RWPE2 (cell line): ENCODE data around the gene NEDD8.

Experiments
- ATAC-seq: fragments of 200-7000 bp; cut with Tn5 transposase; 3 replicates; pipeline ENCODE4 v1.9.1; 2021; ENCODE audit warnings: low read depth
- DNase-seq: peaks from one replicate; pipeline ENCODE4 v3.0.0-alpha.2; 2020; ENCODE audit warnings: low spot score
- H3K27ac ChIP-seq: fragments of 450-650 bp; 2 replicates; pipeline ENCODE4 v1.5.1; 2017; ENCODE audit warnings: mild to moderate bottlenecking; ENCODE audit not compliant: poor library complexity, severe bottlenecking
- H3K27me3 ChIP-seq: fragments of 250-450 bp; sonication (Bioruptor Pico); 2 replicates; pipeline ENCODE4 v1.5.1; 2021; ENCODE audit warnings: mild to moderate bottlenecking, moderate library complexity; ENCODE audit not compliant: insufficient read depth, poor library complexity, severe bottlenecking
- H3K36me3 ChIP-seq: fragments of 250-450 bp; sonication (Bioruptor Pico); 2 replicates; pipeline ENCODE4 v1.5.1; 2020; ENCODE audit warnings: low read depth, mild to moderate bottlenecking, moderate library complexity
- H3K4me1 ChIP-seq: fragments of 250-450 bp; sonication (Bioruptor Pico); 2 replicates; pipeline ENCODE4 v1.5.1; 2021; ENCODE audit warnings: mild to moderate bottlenecking, moderate library complexity; ENCODE audit not compliant: insufficient read depth, poor library complexity, severe bottlenecking
- H3K4me3 ChIP-seq: fragments of 250-450 bp; sonication (Bioruptor Pico); 2 replicates; pipeline ENCODE4 v1.5.1; 2021; ENCODE audit warnings: mild to moderate bottlenecking, moderate library complexity; ENCODE audit not compliant: severe bottlenecking
- H3K9me3 ChIP-seq: fragments of 250-450 bp; sonication (Bioruptor Pico); 2 replicates; pipeline ENCODE4 v1.5.1; 2021; ENCODE audit warnings: mild to moderate bottlenecking, moderate library complexity; ENCODE audit not compliant: severe bottlenecking
- TF ChIP-seq, protein P1 (sequence below): fragments of 450-650 bp; IDR thresholded peaks from one replicate; pipeline ENCODE4 v1.5.1; 2017; ENCODE audit warnings: mild to moderate bottlenecking, moderate library complexity; ENCODE audit not compliant: poor library complexity, severe bottlenecking

Gene NEDD8

GRCh38 chr14:24266344-24267244 is 34.4 kb upstream of the NEDD8 start:
- Histone ChIP-seq H3K27me3 (no peaks in the 10 kb centered on the region), H3K36me3 (peaks cover 34% of the 10 kb centered on the region), H3K27ac (peak overlapping the region; percentile 88), H3K4me1 (peaks cover 20% of the 10 kb centered on the region), H3K9me3 (no peaks in the 10 kb centered on the region), H3K4me3 (no peak overlapping the region)
- ATAC-seq (no peak), DNase-seq (no peak)
- TF ChIP-seq, protein P1, sequence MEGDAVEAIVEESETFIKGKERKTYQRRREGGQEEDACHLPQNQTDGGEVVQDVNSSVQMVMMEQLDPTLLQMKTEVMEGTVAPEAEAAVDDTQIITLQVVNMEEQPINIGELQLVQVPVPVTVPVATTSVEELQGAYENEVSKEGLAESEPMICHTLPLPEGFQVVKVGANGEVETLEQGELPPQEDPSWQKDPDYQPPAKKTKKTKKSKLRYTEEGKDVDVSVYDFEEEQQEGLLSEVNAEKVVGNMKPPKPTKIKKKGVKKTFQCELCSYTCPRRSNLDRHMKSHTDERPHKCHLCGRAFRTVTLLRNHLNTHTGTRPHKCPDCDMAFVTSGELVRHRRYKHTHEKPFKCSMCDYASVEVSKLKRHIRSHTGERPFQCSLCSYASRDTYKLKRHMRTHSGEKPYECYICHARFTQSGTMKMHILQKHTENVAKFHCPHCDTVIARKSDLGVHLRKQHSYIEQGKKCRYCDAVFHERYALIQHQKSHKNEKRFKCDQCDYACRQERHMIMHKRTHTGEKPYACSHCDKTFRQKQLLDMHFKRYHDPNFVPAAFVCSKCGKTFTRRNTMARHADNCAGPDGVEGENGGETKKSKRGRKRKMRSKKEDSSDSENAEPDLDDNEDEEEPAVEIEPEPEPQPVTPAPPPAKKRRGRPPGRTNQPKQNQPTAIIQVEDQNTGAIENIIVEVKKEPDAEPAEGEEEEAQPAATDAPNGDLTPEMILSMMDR, result no peak

- TF ChIP-seq, protein P1, result no peak
- Histone ChIP-seq H3K27me3 (no peaks in the 10 kb centered on the region), H3K27ac (peak overlapping the region; percentile 88), H3K4me3 (no peak overlapping the region), H3K9me3 (no peaks in the 10 kb centered on the region), H3K36me3 (peaks cover 34% of the 10 kb centered on the region), H3K4me1 (peaks cover 23% of the 10 kb centered on the region)
- ATAC-seq, result peak; percentile 73
- no peak for DNase-seq
These were observed 32.1 kb upstream of the NEDD8 start for GRCh38 chr14:24264298-24264697.

DNA sequence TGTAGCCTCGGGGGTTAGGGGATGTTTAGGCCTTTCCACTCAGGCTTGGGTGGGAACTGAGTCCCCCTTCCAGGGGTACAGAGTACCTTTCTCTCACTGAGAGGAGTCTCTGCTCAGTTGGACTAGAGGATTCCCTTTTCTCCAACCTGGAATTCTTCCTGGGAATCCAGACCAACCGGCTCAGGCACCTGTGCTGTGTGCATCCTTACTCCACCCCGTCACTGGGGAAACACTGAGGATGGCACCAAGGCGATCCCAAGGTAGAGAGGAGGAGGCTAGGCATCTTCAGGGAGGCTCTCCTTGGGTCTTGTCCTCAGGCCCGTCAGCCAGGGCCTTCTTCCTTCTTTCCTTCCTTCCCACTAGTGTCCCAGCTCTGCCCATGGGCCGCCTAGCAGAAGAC is 31.7 kb upstream of the NEDD8 start:
- peak overlapping the region; percentile 88 for H3K27ac ChIP-seq
- H3K4me3 ChIP-seq, result no peak overlapping the region
- peaks cover 31% of the 10 kb centered on the region for H3K36me3 ChIP-seq
- DNase-seq (no peak), ATAC-seq (peak; percentile 11)
- peaks cover 28% of the 10 kb centered on the region for H3K4me1 ChIP-seq
- H3K27me3 ChIP-seq, result no peaks in the 10 kb centered on the region
- TF ChIP-seq, protein P1, result no peak
- no peaks in the 10 kb centered on the region for H3K9me3 ChIP-seq

GRCh38 chr14:24262821-24263733 is 30.9 kb upstream of the NEDD8 start, which contains the start of gene TGM1:
Gene TGM1 (minus strand): TSS chr14:24263177. CDS start chr14:24262352, 825 bp downstream.
- TF ChIP-seq, protein P1, result no peak
- no peak for ATAC-seq
- peak within 1 kb of the TSS; percentile 11 for H3K4me3 ChIP-seq
- H3K27ac ChIP-seq, result peak within 1 kb of the TSS; percentile 88
- H3K4me1 ChIP-seq, result peaks cover 29% of the 10 kb centered on the region
- H3K27me3 ChIP-seq, result no peaks in the 10 kb centered on the region
- H3K9me3 ChIP-seq, result no peaks in the 10 kb centered on the region
- DNase-seq, result no peak
- peaks cover 36% of the 10 kb centered on the region for H3K36me3 ChIP-seq
